ENCODE results near the gene RPL27A.

Gene RPL27A

GRCh38 chr11:8721609-8722500 is 39.3 kb downstream of the RPL27A start:
- no peak for DNase-seq

- no peak for DNase-seq
Observed at GRCh38 chr11:8722809-8723208, 40.2 kb downstream of the RPL27A start.

GRCh38 chr11:8723711-8724110 is 41.1 kb downstream of the RPL27A start:
- no peak for DNase-seq

- no peak for DNase-seq
Observed at GRCh38 chr11:8724682-8725081, 42.1 kb downstream of the RPL27A start.

- DNase-seq, result no peak
Observed at GRCh38 chr11:8726395-8726794, 43.8 kb downstream of the RPL27A start.

- DNase-seq, result no peak
Observed at GRCh38 chr11:8728563-8728962, 46.0 kb downstream of the RPL27A start.

GRCh38 chr11:8729067-8729466 is 46.5 kb downstream of the RPL27A start:
- no peak for DNase-seq

- DNase-seq, result no peak
Observed at GRCh38 chr11:8729837-8730696, 47.5 kb downstream of the RPL27A start.

GRCh38 chr11:8730697-8731020 is 48.1 kb downstream of the RPL27A start:
- DNase-seq, result no peak

- no peak for DNase-seq
Observed at GRCh38 chr11:8731647-8732323, 49.2 kb downstream of the RPL27A start.

- DNase-seq, result no peak
Observed at GRCh38 chr11:8732324-8732670, 49.7 kb downstream of the RPL27A start.

- no peak for DNase-seq
Observed at GRCh38 chr11:8732748-8733241, 50.2 kb downstream of the RPL27A start.

GRCh38 chr11:8733852-8734251 is 51.3 kb downstream of the RPL27A start:
- no peak for DNase-seq

- DNase-seq, result no peak
Observed at GRCh38 chr11:8735094-8735493, 52.5 kb downstream of the RPL27A start.

- no peak for DNase-seq
Observed at GRCh38 chr11:8739309-8739793, 56.8 kb downstream of the RPL27A start.
